ENCODE results near the gene SRRM3. TPM values are rescaled to one million over a fixed set of nuclear protein-coding genes. Genes with fewer than 3 reads are reported as not detected.

SRRM3 gene
- total RNA-seq, 1 donor from 2014 or later, result 1.7 TPM

GRCh38 chr7:76198202-76198601, 3.5 kb upstream of the SRRM3 start:
- DNase-seq (ENCODE audit: low read depth) (no peak), FAIRE-seq (no peak)
- H4K20me1 ChIP-seq (ENCODE audit: insufficient read depth, low read length), result no peaks in the 10 kb centered on the region
- no peak overlapping the region for H3K9ac ChIP-seq (ENCODE audit: low read length)
- no peak overlapping the region for H2AFZ ChIP-seq (ENCODE audit: low read depth, low read length)
- no peaks in the 10 kb centered on the region for H3K27me3 ChIP-seq (ENCODE audit: insufficient read depth, low read length)
- H3K4me3 Mint-ChIP-seq (ENCODE audit: unreplicated experiment), result no peak overlapping the region
- peaks cover 14% of the 10 kb centered on the region for H3K27me3 Mint-ChIP-seq (ENCODE audit: low read depth, unreplicated experiment)
- no peaks in the 10 kb centered on the region for H3K79me2 ChIP-seq (ENCODE audit: insufficient read depth, low read length)
- no peaks in the 10 kb centered on the region for H3K9me3 ChIP-seq (ENCODE audit: insufficient read depth, low read depth, low read length)
- TF ChIP-seq CTCF (IDR thresholded peaks at IDR 0.05; ENCODE audit: insufficient read depth, low read depth, low read length) (no peak), EZH2 (IDR thresholded peaks at IDR 0.05; ENCODE audit: insufficient read depth, low read length) (no peak)
- H3K9me3 Mint-ChIP-seq (ENCODE audit: unreplicated experiment), result no peaks in the 10 kb centered on the region
- no peaks in the 10 kb centered on the region for H3K4me1 ChIP-seq (ENCODE audit: insufficient read depth, low read length)
- no peaks in the 10 kb centered on the region for H3K36me3 Mint-ChIP-seq (ENCODE audit: low read depth, unreplicated experiment)
- no peak overlapping the region for H3K27ac ChIP-seq (ENCODE audit: low read depth, low read length)
- H3K36me3 ChIP-seq (ENCODE audit: insufficient read depth, low read length), result no peaks in the 10 kb centered on the region
- H3K4me2 ChIP-seq (ENCODE audit: low read length), result no peak overlapping the region
- no peaks in the 10 kb centered on the region for H3K4me1 Mint-ChIP-seq (ENCODE audit: low read depth, unreplicated experiment)
- no peak overlapping the region for H3K27ac Mint-ChIP-seq (ENCODE audit: unreplicated experiment)
- H3K4me3 ChIP-seq (ENCODE audit: insufficient read depth, low read depth, low read length), result no peak overlapping the region

GRCh38 chr7:76202666-76203030, 952 bp downstream of the SRRM3 start:
- no peak for FAIRE-seq

More at GRCh38 chr7:76202666-76203030, 952 bp downstream of the SRRM3 start:
- Histone ChIP-seq H3K4me3 (ENCODE audit: insufficient read depth, low read depth, low read length) (no peak overlapping the region), H3K9ac (ENCODE audit: low read length) (no peak overlapping the region), H4K20me1 (ENCODE audit: insufficient read depth, low read length) (no peaks in the 10 kb centered on the region), H3K4me1 (ENCODE audit: insufficient read depth, low read length) (no peaks in the 10 kb centered on the region), H3K4me2 (ENCODE audit: low read length) (no peak overlapping the region), H3K9me3 (ENCODE audit: insufficient read depth, low read depth, low read length) (no peaks in the 10 kb centered on the region), H3K36me3 (ENCODE audit: insufficient read depth, low read length) (no peaks in the 10 kb centered on the region), H2AFZ (ENCODE audit: low read depth, low read length) (no peak overlapping the region), H3K79me2 (ENCODE audit: insufficient read depth, low read length) (no peaks in the 10 kb centered on the region), H3K27me3 (ENCODE audit: insufficient read depth, low read length) (no peaks in the 10 kb centered on the region), H3K27ac (ENCODE audit: low read depth, low read length) (no peak overlapping the region)
- no peaks in the 10 kb centered on the region for H3K36me3 Mint-ChIP-seq (ENCODE audit: low read depth, unreplicated experiment)
- peak overlapping the region; percentile 40 for H3K4me3 Mint-ChIP-seq (ENCODE audit: unreplicated experiment)
- H3K4me1 Mint-ChIP-seq (ENCODE audit: low read depth, unreplicated experiment), result no peaks in the 10 kb centered on the region
- H3K9me3 Mint-ChIP-seq (ENCODE audit: unreplicated experiment), result no peaks in the 10 kb centered on the region
- H3K27me3 Mint-ChIP-seq (ENCODE audit: low read depth, unreplicated experiment), result peaks cover 32% of the 10 kb centered on the region
- no peak overlapping the region for H3K27ac Mint-ChIP-seq (ENCODE audit: unreplicated experiment)
- DNase-seq (ENCODE audit: low read depth), result no peak
- TF ChIP-seq CTCF (IDR thresholded peaks at IDR 0.05; ENCODE audit: insufficient read depth, low read depth, low read length), result no peak
- TF ChIP-seq EZH2 (IDR thresholded peaks at IDR 0.05; ENCODE audit: insufficient read depth, low read length), result no peak
